Measurements from ENCODE around the gene KNDC1.

DNA sequence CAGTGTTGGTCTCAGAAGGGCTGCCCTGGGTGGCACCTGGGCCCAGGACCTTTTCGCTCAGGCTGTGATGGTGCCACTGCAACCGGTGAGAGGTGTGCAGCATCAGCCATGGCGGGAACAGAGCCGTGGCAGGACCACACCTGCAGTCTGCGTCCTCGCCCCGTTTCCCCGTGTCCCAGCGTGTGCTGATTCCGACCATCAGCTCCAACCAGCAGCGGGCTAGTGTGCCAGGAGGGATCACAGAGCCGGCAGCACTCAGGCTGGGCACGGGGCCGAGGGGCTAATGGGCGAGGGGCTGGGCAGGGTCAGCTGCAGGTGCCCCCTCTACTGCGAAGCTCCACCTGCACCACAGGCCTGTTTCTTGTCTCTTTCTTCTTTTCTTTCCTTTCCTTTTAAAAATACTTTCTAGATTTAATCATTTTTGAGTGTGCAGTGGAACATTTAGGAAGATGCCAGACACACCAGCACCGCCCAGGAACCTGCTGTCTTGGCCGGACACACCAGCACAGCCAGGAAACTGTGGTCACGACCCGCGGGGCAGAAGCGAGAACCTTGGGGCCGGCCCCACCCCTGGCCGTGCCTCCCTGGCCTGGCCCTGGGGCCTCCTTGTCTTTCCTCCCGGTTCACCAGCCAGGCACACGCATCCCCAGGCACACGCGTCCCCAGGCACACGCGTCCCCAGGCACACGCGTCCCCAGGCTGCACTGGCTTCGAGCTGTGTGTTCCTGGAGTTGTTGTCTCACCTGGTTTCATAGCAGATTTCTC, 37.7 kb upstream of the KNDC1 start:
- TF ChIP-seq CTCF (IDR thresholded peaks at IDR 0.05; ENCODE audit: low read length) (no peak), EZH2 (IDR thresholded peaks at IDR 0.05; ENCODE audit: borderline replicate concordance, low read length) (no peak)
